Pancreas (tissue), 10 donors: Measurements from ENCODE around the gene IL17RD. TPM values are rescaled to one million over a fixed set of nuclear protein-coding genes. Genes with fewer than 3 reads are reported as not detected.

Experiments used
- ATAC-seq, 4 donors: fragments of 200-7000 bp; cut with Tn5 transposase; one replicate each; pipeline versions ENCODE4 v1.8.0 to v1.9.1; 2020; ENCODE audit warnings: mild to moderate bottlenecking in 4 of 4, moderate library complexity in 4 of 4
- DNase-seq, 6 donors: peaks; one replicate each; pipeline ENCODE4 v3.0.0-alpha.2; 2020
- FAIRE-seq: peaks from 2 replicates; lab custom pipeline; 2012; peaks lifted over from hg19 to GRCh38; lab: Jason Lieb, UNC
- H3K27ac ChIP-seq, 4 donors: fragments of 200-600 bp; sonication (generic); 1 replicate in 3 of 4; 2 replicates in 1 of 4; pipeline versions ENCODE4 v1.5.0 to v1.8.0; 2020
- H3K27me3 ChIP-seq, 4 donors: fragments of 200-600 bp; one replicate each; pipeline ENCODE4 v1.8.0; 2021
- H3K36me3 ChIP-seq, 3 donors: fragments of 200-600 bp; sonication (generic) in 1 of 3; one replicate each; pipeline versions ENCODE4 v1.5.0 to v1.8.0; 2020 to 2021
- H3K4me1 ChIP-seq, 3 donors: fragments of 200-600 bp; one replicate each; pipeline ENCODE4 v1.8.0; 2021
- H3K4me3 ChIP-seq, 4 donors: fragments of 200-600 bp; sonication (generic) in 2 of 4; one replicate each; pipeline versions ENCODE4 v1.5.0 to v1.8.0; 2020 to 2021
- H3K9me3 ChIP-seq, 4 donors: fragments of 200-600 bp; one replicate each; pipeline ENCODE4 v1.8.0; 2021
- CTCF ChIP-seq, 4 donors: fragments of 200-600 bp; sonication (generic) in 3 of 4; IDR thresholded peaks; one replicate each; pipeline versions ENCODE4 v1.5.0 to v1.8.0; 2021; ENCODE audit warnings: antibody characterized with exemption in 4 of 4
- WGBS, 2 donors: extraction: QIAGEN DNeasy Blood & Tissue Kit; methylation state at CpG; one replicate each; pipeline ENCODE4 v1.1.7; 2013; 5-methylcytosine and 5-hydroxymethylcytosine counted together
- intact Hi-C, 3 donors: fragments of 100-400 bp; cut with DNase I; formaldehyde crosslinking; loops; one replicate each; pipeline versions ENCODE4 v1.11.1 to v1.14.2; 2022
- polyA plus RNA-seq, 2 donors: library from polyadenylated mRNA; stranded (reverse); fragments of 200-250 nt; gene quantifications; one replicate each; pipeline ENCODE4 v1.2.3, GENCODE V29; 2013
- total RNA-seq, 6 donors: library from RNA; stranded (reverse); fragmentation: NEBNext Ultra II Directional in 4 of 6; extraction: Animal tissue kit (Norgen Biotek cat#: 25700) in 4 of 6; gene quantifications; one replicate each; pipeline versions ENCODE4 v1.2.1 to v1.2.4, GENCODE V29; 2021 to 2023
- donor health status: healthy with polysubstance abuse.
- donor health status: DM: no; HTN: no; CAD: no; lungs with moderate emphysema.
- donor health status: DM: no; HTN: no; CAD: no.
- donor health status: control.
- donor health status: control.
- donor health status: Bipolar disorder and iron deficiency.
- donor health status: DM: yes; HTN: yes; CAD: no.
- donor health status: DM: no; HTN: no; CAD: no.
- donor health status: DM: no; HTN: no; CAD: no.
- donor health status: DM: yes; HTN: yes; CAD: no.

Gene IL17RD
- total and polyA plus RNA-seq, 8 donors = 0.42 to 3.9 (median 1.9) TPM

DNA sequence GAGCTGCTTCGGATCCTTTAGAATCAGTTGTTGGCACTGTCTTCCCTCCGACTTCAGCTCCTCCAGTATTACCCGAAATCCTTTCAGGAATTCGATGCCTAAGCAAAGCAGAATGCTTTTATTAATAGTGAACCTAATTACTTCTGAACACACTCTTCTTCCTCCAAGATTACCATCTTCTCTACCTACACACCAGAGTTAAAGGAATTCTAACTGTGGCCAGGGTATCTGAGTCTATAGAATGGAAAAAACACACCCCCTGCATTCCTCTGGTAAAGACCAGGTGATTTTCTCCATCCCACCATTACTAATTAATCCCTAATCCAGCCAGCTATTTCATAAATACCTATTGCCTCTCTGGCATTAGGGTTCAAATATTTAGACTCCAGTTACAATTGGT is 54.9 kb downstream of the IL17RD start:
- H3K36me3 ChIP-seq = no peaks in the 10 kb centered on the region
- intact Hi-C loops = no loop called here
- no peaks in the 10 kb centered on the region for H3K27me3 ChIP-seq
- H3K27ac ChIP-seq = no peak overlapping the region
- FAIRE-seq (no peak), ATAC-seq (no peak), DNase-seq (no peak)
- H3K4me3 ChIP-seq = no peak overlapping the region
- no peak for TF ChIP-seq CTCF (IDR thresholded peaks at IDR 0.05)
- H3K9me3 ChIP-seq = no peaks in the 10 kb centered on the region
- H3K4me1 ChIP-seq = no peaks in the 10 kb centered on the region
- WGBS, 2 donors = 62 to 64% methylated on average over 4 of the region's 4 CpGs

- H3K27me3 ChIP-seq = no peaks in the 10 kb centered on the region
- no peak for ATAC-seq
- no peak for TF ChIP-seq CTCF (IDR thresholded peaks at IDR 0.05)
- H3K9me3 ChIP-seq = no peaks in the 10 kb centered on the region
- intact Hi-C loops = loop anchor here in 1 of 3 donors (10.0 kb wide), 1 partner anchor 115 kb away; the partner anchor contains the start of gene APPL1
- no peaks in the 10 kb centered on the region for H3K36me3 ChIP-seq
- H3K4me3 ChIP-seq = no peak overlapping the region
- no peak overlapping the region for H3K27ac ChIP-seq
- FAIRE-seq = no peak
- no peak for DNase-seq
- H3K4me1 ChIP-seq = no peaks in the 10 kb centered on the region
- WGBS, 2 donors = 76 to 79% methylated on average over 15 of the region's 15 CpGs
Measured at GRCh38 chr3:57109437-57110199, 55.5 kb downstream of the IL17RD start.

GRCh38 chr3:57108684-57109083 is 56.5 kb downstream of the IL17RD start:
- Histone ChIP-seq H3K4me3 (no peak overlapping the region), H3K27me3 (no peaks in the 10 kb centered on the region), H3K27ac (no peak overlapping the region), H3K4me1 (no peaks in the 10 kb centered on the region), H3K36me3 (no peaks in the 10 kb centered on the region), H3K9me3 (no peaks in the 10 kb centered on the region)
- WGBS, 2 donors = 93% methylated on average over 8 of the region's 8 CpGs
- intact Hi-C loops = loop anchor here in 1 of 3 donors (10.0 kb wide), 1 partner anchor 116 kb away; the partner anchor contains the start of gene APPL1
- DNase-seq (no peak), ATAC-seq (no peak), FAIRE-seq (no peak)
- TF ChIP-seq CTCF (IDR thresholded peaks at IDR 0.05) = no peak

DNA sequence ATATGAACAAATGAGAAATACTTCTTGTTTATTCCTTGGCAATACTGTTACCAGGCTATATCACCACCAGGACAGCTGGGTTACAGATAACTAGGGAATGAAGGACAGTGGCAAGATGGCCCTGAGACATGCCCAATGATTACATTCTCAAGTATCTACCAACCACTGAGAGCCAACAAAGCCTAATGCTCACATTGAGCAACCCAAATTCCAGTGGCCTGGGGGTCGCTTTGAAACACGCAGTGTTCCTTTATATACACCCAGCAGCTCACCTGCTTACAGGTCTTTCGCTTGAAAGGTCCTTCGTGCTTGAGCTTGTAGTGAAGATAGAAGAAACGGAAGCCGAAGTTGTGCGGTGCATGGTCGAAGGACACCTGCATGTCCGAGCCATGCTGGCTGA is 59.6 kb downstream of the IL17RD start:
- Histone ChIP-seq H3K4me1 (no peaks in the 10 kb centered on the region), H3K27ac (no peak overlapping the region), H3K36me3 (no peaks in the 10 kb centered on the region), H3K9me3 (no peaks in the 10 kb centered on the region), H3K27me3 (no peaks in the 10 kb centered on the region), H3K4me3 (no peak overlapping the region)
- intact Hi-C loops = loop anchor here in 1 of 3 donors (10.0 kb wide), 1 partner anchor 119 kb away; the partner anchor contains the start of gene APPL1
- DNase-seq (no peak), FAIRE-seq (no peak), ATAC-seq (no peak)
- no peak for TF ChIP-seq CTCF (IDR thresholded peaks at IDR 0.05)
- 92 to 93% methylated on average over 9 of the region's 9 CpGs for WGBS, 2 donors
